CD4-positive, alpha-beta memory T cell (primary cell): ENCODE measurements around the gene VPS13D. TPM values are rescaled to one million over a fixed set of nuclear protein-coding genes. Genes with fewer than 3 reads are reported as not detected.

Experiments
- CTCF ChIA-PET: fragments of 350-600 bp; sonication (Branson Sonifier 250); formaldehyde crosslinking; loops from one replicate; lab custom pipeline; 2021; ENCODE audit warnings: inconsistent platforms; ENCODE audit not compliant: partially characterized antibody; lab: Charles Lee
- POLR2A ChIA-PET: fragments of 350-600 bp; sonication (Branson Sonifier 250); formaldehyde crosslinking; loops from one replicate; lab custom pipeline; 2021; ENCODE audit not compliant: partially characterized antibody; lab: Charles Lee
- DNase-seq, 5 donors: peaks; one replicate each; pipeline versions ENCODE4 v3.0.0 to v3.0.0-alpha.2; 2020 to 2022; ENCODE audit warnings: mixed read lengths in 1 of 5
- H3K27ac ChIP-seq: one replicate; pipeline ENCODE4 v1.7.0; 2013; ENCODE audit warnings: low read depth, low read length
- H3K27me3 ChIP-seq: 2 replicates; pipeline ENCODE4 v1.7.0; 2013; ENCODE audit warnings: mild to moderate bottlenecking, low read length, moderate library complexity; ENCODE audit not compliant: insufficient read depth
- H3K36me3 ChIP-seq: 2 replicates; pipeline ENCODE4 v1.7.0; 2013; ENCODE audit warnings: mild to moderate bottlenecking, low read length, moderate library complexity; ENCODE audit not compliant: insufficient read depth
- H3K4me1 ChIP-seq: 2 replicates; pipeline ENCODE4 v1.7.0; 2013; ENCODE audit warnings: mild to moderate bottlenecking, low read length, moderate library complexity; ENCODE audit not compliant: insufficient read depth
- H3K4me3 ChIP-seq, 2 donors: one replicate each; pipeline ENCODE4 v1.7.0; 2013; ENCODE audit warnings: low read length in 2 of 2, mild to moderate bottlenecking in 1 of 2
- H3K9me3 ChIP-seq, 2 donors: one replicate each; pipeline ENCODE4 v1.7.0; 2013; ENCODE audit warnings: low read length in 2 of 2, control low read depth in 1 of 2; ENCODE audit not compliant: control insufficient read depth in 1 of 2
- H3K27ac Mint-ChIP-seq, 7 donors: one replicate each; pipeline ENCODE4 v1.8.0; 2020 to 2021; ENCODE audit warnings: mixed read lengths in 7 of 7, mild to moderate bottlenecking in 6 of 7, inconsistent platforms in 3 of 7, moderate library complexity in 3 of 7
- H3K27me3 Mint-ChIP-seq, 2 donors: one replicate each; pipeline ENCODE4 v1.8.0; 2020 to 2021; ENCODE audit warnings: mixed read lengths in 2 of 2
- H3K36me3 Mint-ChIP-seq, 2 donors: one replicate each; pipeline ENCODE4 v1.8.0; 2020 to 2021; ENCODE audit warnings: mixed read lengths in 2 of 2, inconsistent platforms in 1 of 2, mild to moderate bottlenecking in 1 of 2
- H3K4me1 Mint-ChIP-seq, 4 donors: one replicate each; pipeline ENCODE4 v1.8.0; 2020 to 2021; ENCODE audit warnings: mixed read lengths in 4 of 4, mild to moderate bottlenecking in 1 of 4
- H3K4me3 Mint-ChIP-seq, 8 donors: one replicate each; pipeline ENCODE4 v1.8.0; 2020 to 2021; ENCODE audit warnings: mixed read lengths in 8 of 8, mild to moderate bottlenecking in 7 of 8, moderate library complexity in 6 of 8, inconsistent platforms in 3 of 8
- H3K9me3 Mint-ChIP-seq, 8 donors: one replicate each; pipeline ENCODE4 v1.8.0; 2020 to 2021; ENCODE audit warnings: mixed read lengths in 8 of 8, mild to moderate bottlenecking in 5 of 8, inconsistent platforms in 3 of 8, moderate library complexity in 1 of 8
- intact Hi-C: fragments of 100-400 bp; cut with micrococcal nuclease; formaldehyde crosslinking; loops from one replicate; pipeline ENCODE4 v1.15.1; 2023
- polyA plus RNA-seq, 2 donors: library from polyadenylated mRNA; unstranded; fragments of 300-500 nt; fragmentation: Illumina TruSeq; gene quantifications; one replicate each; pipeline ENCODE4 v1.2.3, GENCODE V29; 2021
- total RNA-seq, 2 experiments: library from RNA; stranded (reverse); gene quantifications; one replicate each; pipeline ENCODE4 v1.2.3, GENCODE V29; 2021

Gene VPS13D
- total and polyA plus RNA-seq, 4 experiments from 2014 or later = 10.2 to 96.3 (median 52.5) TPM

DNA sequence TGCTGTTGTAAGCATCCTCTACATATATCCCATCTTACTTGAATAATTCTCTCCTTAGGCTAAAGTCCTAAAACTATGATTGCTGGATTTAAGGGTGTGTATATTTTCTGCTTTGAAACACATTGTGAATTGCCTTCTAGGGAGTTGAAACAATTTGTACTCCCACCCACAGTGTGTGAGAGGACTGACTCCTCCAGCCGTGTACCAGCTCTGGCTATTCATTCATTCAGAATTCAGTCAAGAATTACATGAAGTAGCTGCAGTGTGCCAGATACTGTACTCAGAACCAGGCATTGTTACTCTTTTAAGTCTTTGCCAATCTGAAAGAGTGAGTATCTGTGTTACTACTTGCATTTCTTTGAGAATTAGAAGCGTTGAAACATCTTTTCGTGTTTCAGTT lies 253.2 kb downstream of the VPS13D start:
- Mint-ChIP-seq H3K36me3 (peaks cover 22 to 37% of the 10 kb centered on the region in 2 donors), H3K27ac (peak overlapping the region in 1 of 7 donors; percentile 73), H3K27me3 (no peaks in the 10 kb centered on the region), H3K4me3 (no peak overlapping the region), H3K9me3 (no peaks in the 10 kb centered on the region), H3K4me1 (peaks cover 37 to 42% (median 39%) of the 10 kb centered on the region in 4 donors)
- no peaks in the 10 kb centered on the region for H3K36me3 ChIP-seq
- H3K27me3 ChIP-seq = no peaks in the 10 kb centered on the region
- H3K27ac ChIP-seq = no peak overlapping the region
- no peak overlapping the region for H3K4me3 ChIP-seq
- CTCF ChIA-PET = no interaction called here
- no peak for DNase-seq
- peaks cover 43% of the 10 kb centered on the region for H3K4me1 ChIP-seq
- POLR2A ChIA-PET = no interaction called here
- no peaks in the 10 kb centered on the region for H3K9me3 ChIP-seq
- intact Hi-C loops = no loop called here

GRCh38 chr1:12485231-12486058 lies 255.6 kb downstream of the VPS13D start:
- H3K27ac Mint-ChIP-seq = no peak overlapping the region
- no peaks in the 10 kb centered on the region for H3K9me3 ChIP-seq
- no peaks in the 10 kb centered on the region for H3K27me3 Mint-ChIP-seq
- H3K4me3 ChIP-seq = no peak overlapping the region
- ChIA-PET CTCF (no interaction called here), POLR2A (no interaction called here)
- H3K4me1 ChIP-seq = peaks cover 19% of the 10 kb centered on the region
- peaks cover 15 to 18% (median 16%) of the 10 kb centered on the region in 4 donors for H3K4me1 Mint-ChIP-seq
- H3K4me3 Mint-ChIP-seq = no peak overlapping the region
- H3K27me3 ChIP-seq = no peaks in the 10 kb centered on the region
- H3K36me3 ChIP-seq = no peaks in the 10 kb centered on the region
- no peaks in the 10 kb centered on the region for H3K9me3 Mint-ChIP-seq
- peaks cover 22 to 45% of the 10 kb centered on the region in 2 donors for H3K36me3 Mint-ChIP-seq
- intact Hi-C loops = no loop called here
- H3K27ac ChIP-seq = no peak overlapping the region
- DNase-seq = no peak

- no peak overlapping the region for H3K4me3 Mint-ChIP-seq
- H3K27me3 ChIP-seq = no peaks in the 10 kb centered on the region
- H3K9me3 Mint-ChIP-seq = no peaks in the 10 kb centered on the region
- H3K4me3 ChIP-seq = no peak overlapping the region
- intact Hi-C loops = no loop called here
- H3K9me3 ChIP-seq = no peaks in the 10 kb centered on the region
- peaks cover 24 to 50% of the 10 kb centered on the region in 2 donors for H3K36me3 Mint-ChIP-seq
- CTCF ChIA-PET = no interaction called here
- H3K4me1 Mint-ChIP-seq = peaks cover 10 to 12% (median 10%) of the 10 kb centered on the region in 4 donors
- H3K27ac Mint-ChIP-seq = peak overlapping the region in 1 of 7 donors; percentile 24
- POLR2A ChIA-PET = no interaction called here
- H3K27me3 Mint-ChIP-seq = no peaks in the 10 kb centered on the region
- DNase-seq = no peak
- H3K27ac ChIP-seq = no peak overlapping the region
- peaks cover 13% of the 10 kb centered on the region for H3K4me1 ChIP-seq
- H3K36me3 ChIP-seq = no peaks in the 10 kb centered on the region
Measured at GRCh38 chr1:12486059-12486341, 256.2 kb downstream of the VPS13D start.

DNA sequence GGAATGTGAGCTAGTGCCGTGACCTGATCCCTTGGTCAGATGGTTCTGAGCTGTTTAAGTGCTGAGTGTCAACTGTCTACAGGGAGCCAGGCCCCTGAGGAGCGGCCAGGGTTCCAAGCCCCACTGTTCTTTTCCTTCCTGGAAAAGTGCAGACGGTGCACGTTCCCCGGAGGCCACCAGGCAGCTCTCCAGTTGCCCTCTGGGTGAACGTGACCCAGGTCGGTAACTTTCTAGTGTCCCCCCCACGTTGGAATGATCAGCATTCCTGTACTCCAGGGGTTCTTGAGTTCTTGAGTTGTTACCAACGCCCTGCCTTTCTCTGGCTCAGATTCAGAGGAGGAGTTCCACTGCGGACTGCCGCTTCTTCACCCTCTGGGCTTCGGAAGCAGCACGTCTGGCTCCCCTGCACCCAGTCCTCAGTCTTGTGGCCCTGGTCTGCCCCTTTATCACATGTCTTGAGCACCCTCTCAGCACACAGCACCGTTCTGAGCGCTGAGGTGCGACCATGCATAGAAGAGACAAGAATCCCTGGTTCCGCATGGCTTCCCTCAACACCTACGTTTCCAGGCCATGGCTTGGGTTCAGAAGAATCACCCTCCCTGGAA lies 256.7 kb downstream of the VPS13D start:
- no peak for DNase-seq
- Mint-ChIP-seq H3K36me3 (peaks cover 28 to 55% of the 10 kb centered on the region in 2 donors), H3K9me3 (no peaks in the 10 kb centered on the region), H3K27ac (no peak overlapping the region), H3K4me3 (no peak overlapping the region), H3K27me3 (no peaks in the 10 kb centered on the region), H3K4me1 (peaks cover 5 to 7% (median 5%) of the 10 kb centered on the region in 4 donors)
- ChIA-PET CTCF (no interaction called here), POLR2A (no interaction called here)
- peaks cover 8% of the 10 kb centered on the region for H3K4me1 ChIP-seq
- no peak overlapping the region for H3K27ac ChIP-seq
- no peak overlapping the region for H3K4me3 ChIP-seq
- no peaks in the 10 kb centered on the region for H3K9me3 ChIP-seq
- no peaks in the 10 kb centered on the region for H3K27me3 ChIP-seq
- intact Hi-C loops = no loop called here
- peaks cover 5% of the 10 kb centered on the region for H3K36me3 ChIP-seq

DNA sequence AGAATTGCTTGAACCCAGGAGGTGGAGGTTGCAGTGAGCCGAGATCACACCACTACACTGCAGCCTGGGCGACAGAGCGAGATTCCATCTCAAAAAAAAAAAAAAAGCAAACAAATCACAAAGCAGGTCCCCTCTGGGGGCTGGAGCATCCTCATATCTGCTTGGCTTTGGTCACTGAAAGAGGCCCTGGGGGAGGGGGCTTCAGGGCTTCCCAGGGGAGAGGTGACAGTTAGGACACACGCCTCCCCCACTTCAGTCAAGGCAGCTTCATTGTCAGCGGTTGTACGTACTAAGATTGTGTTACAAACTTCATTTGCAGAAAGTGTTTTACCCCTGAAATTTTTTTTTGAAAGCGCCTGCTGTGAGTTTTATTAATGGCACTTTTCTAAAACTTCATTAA lies 257.7 kb downstream of the VPS13D start:
- Mint-ChIP-seq H3K36me3 (peaks cover 26 to 58% of the 10 kb centered on the region in 2 donors), H3K4me3 (no peak overlapping the region)
- POLR2A ChIA-PET = interaction anchor here (0.5 to 0.8 kb wide), 3 partner anchors 142 to 327 kb away, joined by 3 read pairs; no protein-coding TSS in a partner anchor

DNA sequence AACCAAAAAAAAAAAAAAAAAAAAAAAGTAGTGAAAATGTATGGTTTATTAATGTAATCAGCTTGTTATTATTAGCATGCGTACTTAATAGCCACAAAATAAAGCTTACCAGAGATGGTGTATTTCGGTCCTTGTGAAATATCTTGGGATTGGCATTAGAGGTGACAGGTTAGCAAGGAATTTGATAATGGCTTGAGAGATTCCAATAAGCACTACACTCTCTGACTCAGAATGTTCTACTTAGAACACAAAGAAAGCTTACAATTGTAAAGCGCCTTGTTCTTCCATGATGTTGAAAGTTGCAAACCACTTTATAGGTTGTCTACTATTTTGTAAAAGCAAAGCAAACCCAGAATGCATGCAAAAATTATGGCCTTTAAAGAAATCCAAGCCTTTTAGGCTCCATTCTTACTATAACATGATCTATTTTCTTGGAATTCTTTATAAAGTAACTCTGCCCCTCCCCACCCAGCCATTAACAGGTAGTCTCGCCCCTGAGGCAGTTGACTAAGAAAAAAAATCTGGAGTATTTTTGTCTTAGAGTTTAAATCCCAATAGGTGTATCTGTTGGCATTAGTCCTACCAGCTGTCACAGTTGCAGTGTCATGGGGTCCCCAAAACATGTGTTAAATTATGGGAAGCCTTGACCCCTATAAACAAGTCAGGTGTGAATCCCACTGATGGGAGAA lies 259.0 kb downstream of the VPS13D start:
- no peaks in the 10 kb centered on the region for H3K27me3 ChIP-seq
- no peaks in the 10 kb centered on the region for H3K27me3 Mint-ChIP-seq
- no peaks in the 10 kb centered on the region for H3K9me3 Mint-ChIP-seq
- intact Hi-C loops = no loop called here
- no peak overlapping the region for H3K27ac ChIP-seq
- peaks cover 7% of the 10 kb centered on the region for H3K36me3 ChIP-seq
- H3K27ac Mint-ChIP-seq = no peak overlapping the region
- ChIA-PET CTCF (no interaction called here), POLR2A (interaction anchor here (0.8 kb wide), 1 partner anchor 156 kb away, joined by 3 read pairs; no protein-coding TSS in a partner anchor)
- H3K4me3 Mint-ChIP-seq = no peak overlapping the region
- H3K36me3 Mint-ChIP-seq = peaks cover 26 to 58% of the 10 kb centered on the region in 2 donors
- peaks cover 0 to 2% (median under 1%) of the 10 kb centered on the region in 4 donors for H3K4me1 Mint-ChIP-seq
- H3K9me3 ChIP-seq = no peaks in the 10 kb centered on the region
- H3K4me1 ChIP-seq = no peaks in the 10 kb centered on the region
- no peak for DNase-seq
- H3K4me3 ChIP-seq = no peak overlapping the region

More for the DNA sequence above, 257.7 kb downstream of the VPS13D start:
- no peaks in the 10 kb centered on the region for H3K27me3 ChIP-seq
- peaks cover 0 to 2% (median under 1%) of the 10 kb centered on the region in 4 donors for H3K4me1 Mint-ChIP-seq
- H3K36me3 ChIP-seq = peaks cover 7% of the 10 kb centered on the region
- no peak for DNase-seq
- H3K9me3 ChIP-seq = no peaks in the 10 kb centered on the region
- H3K27ac ChIP-seq = no peak overlapping the region
- H3K4me3 ChIP-seq = no peak overlapping the region
- CTCF ChIA-PET = no interaction called here
- intact Hi-C loops = no loop called here
- H3K27ac Mint-ChIP-seq = no peak overlapping the region
- H3K4me1 ChIP-seq = no peaks in the 10 kb centered on the region
- no peaks in the 10 kb centered on the region for H3K9me3 Mint-ChIP-seq
- H3K27me3 Mint-ChIP-seq = no peaks in the 10 kb centered on the region
